GM18508 (cell line): ENCODE results near the gene TNNT1.
"Not testable (repeated sequence)": the region's sequence is repeated elsewhere in the genome, so short reads cannot be mapped to it uniquely, and the experiment has no call there.

Experiments
- ATAC-seq: cut with Tn5 transposase; IDR thresholded peaks from one replicate; pipeline ENCODE4 v1.9.1; 2021; ENCODE audit warnings: moderate number of reproducible peaks; ENCODE audit not compliant: insufficient read depth, unreplicated experiment

Gene TNNT1

GRCh38 chr19:55149078-55150003 lies at the start of gene TNNT1:
TNNT1 (minus strand) TSS chr19:55149206; CDS start chr19:55147157, 2,049 bp downstream.
- ATAC-seq = no peak

- ATAC-seq = no peak
Measured at GRCh38 chr19:55198651-55199050, 49.6 kb upstream of the TNNT1 start.

GRCh38 chr19:55197528-55197927 lies 48.5 kb upstream of the TNNT1 start:
- no peak for ATAC-seq

- no peak for ATAC-seq
Measured at GRCh38 chr19:55196803-55197202, 47.8 kb upstream of the TNNT1 start.

- no peak for ATAC-seq
Measured at GRCh38 chr19:55193481-55193880, 44.5 kb upstream of the TNNT1 start.

GRCh38 chr19:55189403-55189835 lies 40.4 kb upstream of the TNNT1 start:
- ATAC-seq = no peak

- no peak for ATAC-seq
Measured at GRCh38 chr19:55188625-55189024, 39.6 kb upstream of the TNNT1 start.

- ATAC-seq = no peak
Measured at GRCh38 chr19:55186080-55186479, 37.1 kb upstream of the TNNT1 start.

- no peak for ATAC-seq
Measured at GRCh38 chr19:55181740-55182139, 32.7 kb upstream of the TNNT1 start.

- ATAC-seq = no peak
Measured at GRCh38 chr19:55179606-55180484, 30.8 kb upstream of the TNNT1 start, which contains the start of gene SYT5. SYT5 (minus strand) TSS chr19:55180289; CDS start chr19:55179041, 1,248 bp downstream.

- no peak for ATAC-seq
Measured at GRCh38 chr19:55178781-55179599, 30.0 kb upstream of the TNNT1 start.

- no peak for ATAC-seq
Measured at GRCh38 chr19:55176076-55176475, 27.1 kb upstream of the TNNT1 start.

GRCh38 chr19:55175117-55175867 lies 26.3 kb upstream of the TNNT1 start:
- no peak for ATAC-seq

GRCh38 chr19:55174425-55175116 lies 25.6 kb upstream of the TNNT1 start:
- ATAC-seq = no peak

- no peak for ATAC-seq
Measured at GRCh38 chr19:55173714-55174409, 24.9 kb upstream of the TNNT1 start.

GRCh38 chr19:55173186-55173713 lies 24.2 kb upstream of the TNNT1 start:
- no peak for ATAC-seq

- no peak for ATAC-seq
Measured at GRCh38 chr19:55172741-55173140, 23.7 kb upstream of the TNNT1 start.

- not testable (repeated sequence) for ATAC-seq
Measured at GRCh38 chr19:55172318-55172717, 23.3 kb upstream of the TNNT1 start.
